ENCODE results near the gene KANSL1L.

GRCh38 chr2:210159059-210159458 lies 12.2 kb downstream of the KANSL1L start:
- TF ChIP-seq EP300 (IDR thresholded peaks at IDR 0.05; ENCODE audit: borderline replicate concordance in 1 of 2, low read depth in 1 of 2, low read length in 1 of 2) (no peak), CTCF (IDR thresholded peaks at IDR 0.05) (no peak), JUND (IDR thresholded peaks at IDR 0.05) (no peak), EZH2phosphoT487 (IDR thresholded peaks at IDR 0.05; ENCODE audit: borderline replicate concordance, low read depth) (no peak), ZBTB33 (IDR thresholded peaks at IDR 0.05; ENCODE audit: borderline replicate concordance, low read depth) (no peak), USF2 (IDR thresholded peaks at IDR 0.05; ENCODE audit: borderline replicate concordance, low read depth, low read length) (no peak), CHD2 (IDR thresholded peaks at IDR 0.05; ENCODE audit: low read length, partially characterized antibody) (no peak), RXRA (IDR thresholded peaks at IDR 0.05; ENCODE audit: borderline replicate concordance, low read depth) (no peak), RAD21 (IDR thresholded peaks at IDR 0.05; ENCODE audit: low read length) (no peak), POLR2AphosphoS5 (IDR thresholded peaks at IDR 0.05; ENCODE audit: low read depth, low read length) (no peak)
